GM18498 (cell line): ENCODE data around the gene SLCO1B1.
"Not testable (repeated sequence)": the region's sequence is repeated elsewhere in the genome, so short reads cannot be mapped to it uniquely, and the experiment has no call there.

Experiments used
- ATAC-seq: cut with Tn5 transposase; IDR thresholded peaks from one replicate; pipeline ENCODE4 v1.9.1; 2021; ENCODE audit warnings: mild to moderate bottlenecking, moderate library complexity; ENCODE audit not compliant: unreplicated experiment

The SLCO1B1 gene, protein sequence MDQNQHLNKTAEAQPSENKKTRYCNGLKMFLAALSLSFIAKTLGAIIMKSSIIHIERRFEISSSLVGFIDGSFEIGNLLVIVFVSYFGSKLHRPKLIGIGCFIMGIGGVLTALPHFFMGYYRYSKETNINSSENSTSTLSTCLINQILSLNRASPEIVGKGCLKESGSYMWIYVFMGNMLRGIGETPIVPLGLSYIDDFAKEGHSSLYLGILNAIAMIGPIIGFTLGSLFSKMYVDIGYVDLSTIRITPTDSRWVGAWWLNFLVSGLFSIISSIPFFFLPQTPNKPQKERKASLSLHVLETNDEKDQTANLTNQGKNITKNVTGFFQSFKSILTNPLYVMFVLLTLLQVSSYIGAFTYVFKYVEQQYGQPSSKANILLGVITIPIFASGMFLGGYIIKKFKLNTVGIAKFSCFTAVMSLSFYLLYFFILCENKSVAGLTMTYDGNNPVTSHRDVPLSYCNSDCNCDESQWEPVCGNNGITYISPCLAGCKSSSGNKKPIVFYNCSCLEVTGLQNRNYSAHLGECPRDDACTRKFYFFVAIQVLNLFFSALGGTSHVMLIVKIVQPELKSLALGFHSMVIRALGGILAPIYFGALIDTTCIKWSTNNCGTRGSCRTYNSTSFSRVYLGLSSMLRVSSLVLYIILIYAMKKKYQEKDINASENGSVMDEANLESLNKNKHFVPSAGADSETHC

DNA sequence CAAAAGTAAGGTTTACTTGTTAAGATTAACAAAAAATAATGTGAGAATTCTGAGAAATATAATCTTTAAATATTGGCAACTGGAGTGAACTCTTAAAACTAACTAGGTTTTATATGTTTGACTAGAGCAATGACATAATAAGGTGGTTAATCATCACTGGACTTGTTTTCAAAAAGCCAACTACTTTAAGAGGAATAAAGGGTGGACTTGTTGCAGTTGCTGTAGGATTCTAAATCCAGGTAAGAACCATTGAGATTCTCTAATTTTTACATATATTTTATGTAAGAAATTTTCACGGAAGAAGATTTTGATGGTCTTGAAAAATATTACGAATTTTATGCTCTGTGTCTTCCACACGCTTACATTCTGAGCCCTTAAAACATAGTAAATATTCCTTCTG, at the start of gene SLCO1B1:
Gene SLCO1B1 (plus strand): TSS at position 197 of the 400 bp plus-strand sequence. CDS start 10,381 bp downstream, outside the sequence.
- ATAC-seq: no peak

DNA sequence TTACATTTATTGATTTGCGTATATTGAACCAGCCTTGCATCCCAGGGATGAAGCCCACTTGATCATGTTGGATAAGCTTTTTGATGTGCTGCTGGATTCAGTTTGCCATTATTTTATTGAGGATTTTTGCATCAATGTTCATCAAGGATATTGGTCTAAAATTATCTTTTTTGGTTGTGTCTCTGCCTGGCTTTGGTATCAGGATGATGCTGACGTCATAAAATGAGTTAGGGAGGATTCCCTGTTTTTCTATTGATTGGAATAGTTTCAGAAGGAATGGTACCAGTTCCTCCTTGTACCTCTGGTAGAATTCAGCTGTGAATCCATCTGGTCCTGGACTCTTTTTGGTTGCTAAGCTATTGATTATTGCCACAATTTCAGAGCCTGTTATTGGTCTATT, 46.2 kb upstream of the SLCO1B1 start:
- ATAC-seq: not testable (repeated sequence)

DNA sequence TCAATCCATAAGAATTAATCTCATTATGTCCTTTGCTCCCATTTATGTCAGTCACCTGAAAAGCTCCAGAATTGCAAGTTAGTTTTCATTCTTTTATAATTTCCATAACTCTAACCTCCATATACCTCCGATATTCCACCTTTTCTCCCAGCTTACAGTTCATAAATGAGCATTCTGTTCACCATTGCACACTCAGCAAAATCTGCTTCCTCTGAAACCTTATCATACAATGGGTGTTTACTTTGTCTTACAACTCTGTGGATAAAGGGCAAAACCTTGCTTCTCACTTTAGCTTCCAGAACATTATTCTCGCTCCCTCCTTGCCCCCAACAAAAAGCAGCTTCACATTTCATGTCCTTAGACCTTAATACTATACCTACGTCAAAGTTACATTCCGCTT, 19.3 kb upstream of the SLCO1B1 start:
- no peak for ATAC-seq

DNA sequence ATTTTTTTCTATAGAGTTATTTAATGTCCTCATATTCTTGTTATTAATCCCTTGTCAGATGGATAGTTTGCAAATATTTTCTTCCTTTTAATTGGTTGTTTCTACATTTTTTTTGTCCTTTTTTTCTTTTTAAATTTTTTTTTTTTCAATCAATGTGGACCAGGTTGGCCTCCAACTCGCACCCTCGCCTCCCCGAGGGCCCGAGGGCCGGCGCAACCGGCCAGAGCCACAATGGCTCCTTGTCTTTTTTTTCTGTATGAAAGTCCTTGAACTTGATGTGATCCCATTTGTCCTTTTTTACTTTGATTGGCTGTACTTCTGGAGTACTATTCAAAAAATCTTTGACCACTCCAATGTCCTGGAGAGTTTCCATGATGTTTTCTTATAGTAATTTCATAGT, 17.7 kb upstream of the SLCO1B1 start:
- ATAC-seq: no peak

DNA sequence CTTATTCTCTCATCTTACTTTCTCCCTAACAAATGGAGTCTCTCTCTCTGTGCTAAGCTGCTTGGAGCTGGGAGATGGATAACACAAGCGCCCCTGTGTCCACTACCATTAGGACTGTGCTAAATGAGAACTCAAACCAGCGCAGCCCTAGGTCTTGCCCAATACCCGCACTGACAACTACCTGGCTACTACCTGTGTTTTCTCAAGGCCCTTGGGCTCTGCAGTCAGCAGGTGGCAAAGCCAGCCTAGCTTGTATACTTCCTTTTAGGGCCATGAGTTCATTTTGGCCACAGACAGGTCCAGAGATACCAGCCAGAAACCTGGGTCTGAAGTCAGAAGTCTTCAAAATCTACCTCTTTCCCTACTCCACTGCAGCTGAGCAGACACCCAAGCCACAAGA, 13.0 kb upstream of the SLCO1B1 start:
- no peak for ATAC-seq

DNA sequence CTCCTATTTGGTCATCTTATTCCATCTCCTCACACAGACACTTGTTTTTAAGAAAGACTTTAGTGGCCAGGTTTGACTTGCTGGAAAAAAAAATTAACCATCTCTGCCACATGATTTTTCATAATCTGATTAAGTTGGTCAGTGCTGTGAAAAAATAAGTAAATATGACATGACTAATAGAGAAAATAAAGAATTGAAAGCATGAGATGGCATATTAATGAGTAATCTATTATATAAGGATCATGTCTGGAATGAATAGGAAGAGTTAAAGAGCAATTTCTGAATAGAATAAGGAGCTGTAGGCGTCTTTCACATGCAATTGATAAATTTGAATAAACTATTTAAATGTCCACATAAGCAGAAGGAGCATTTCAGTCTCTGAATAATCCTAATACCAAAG, 12.2 kb upstream of the SLCO1B1 start:
- no peak for ATAC-seq

DNA sequence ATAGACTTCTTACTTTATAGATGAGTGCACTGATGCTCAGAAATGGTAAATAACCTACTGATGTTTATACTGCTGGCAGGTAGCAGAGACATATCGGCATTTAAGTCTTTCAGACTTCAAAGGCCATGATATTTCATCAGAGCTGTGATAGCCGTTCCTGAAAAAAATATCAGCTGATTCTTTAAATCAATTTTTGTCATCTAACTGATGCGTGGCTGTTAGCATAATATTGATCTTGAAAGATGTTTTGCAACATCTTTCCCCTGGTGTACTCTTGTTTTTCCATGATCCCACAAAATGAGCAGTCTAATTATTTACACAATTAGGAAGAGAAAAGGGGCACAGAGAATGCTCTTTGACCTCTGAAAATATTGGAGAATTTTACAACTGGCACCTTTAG, 1.6 kb upstream of the SLCO1B1 start:
- no peak for ATAC-seq

DNA sequence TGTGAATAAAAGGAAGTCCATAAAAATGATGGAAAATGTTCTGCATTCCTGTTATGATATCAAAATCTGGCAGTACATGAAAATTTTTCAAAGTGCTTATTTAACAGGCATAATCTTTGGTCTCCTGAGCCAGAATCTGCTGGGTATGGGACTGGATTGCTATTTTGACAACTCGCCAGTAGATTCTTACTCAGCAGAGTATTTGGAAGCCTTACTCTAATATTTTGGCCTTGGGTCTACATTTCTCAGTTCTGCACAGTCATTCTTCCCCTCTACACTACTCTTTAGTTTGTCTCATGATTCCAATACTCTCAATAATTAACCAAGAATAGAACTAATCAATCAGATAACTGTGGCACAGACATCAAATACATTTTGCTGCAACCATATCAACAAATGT, 1.1 kb upstream of the SLCO1B1 start:
- no peak for ATAC-seq

DNA sequence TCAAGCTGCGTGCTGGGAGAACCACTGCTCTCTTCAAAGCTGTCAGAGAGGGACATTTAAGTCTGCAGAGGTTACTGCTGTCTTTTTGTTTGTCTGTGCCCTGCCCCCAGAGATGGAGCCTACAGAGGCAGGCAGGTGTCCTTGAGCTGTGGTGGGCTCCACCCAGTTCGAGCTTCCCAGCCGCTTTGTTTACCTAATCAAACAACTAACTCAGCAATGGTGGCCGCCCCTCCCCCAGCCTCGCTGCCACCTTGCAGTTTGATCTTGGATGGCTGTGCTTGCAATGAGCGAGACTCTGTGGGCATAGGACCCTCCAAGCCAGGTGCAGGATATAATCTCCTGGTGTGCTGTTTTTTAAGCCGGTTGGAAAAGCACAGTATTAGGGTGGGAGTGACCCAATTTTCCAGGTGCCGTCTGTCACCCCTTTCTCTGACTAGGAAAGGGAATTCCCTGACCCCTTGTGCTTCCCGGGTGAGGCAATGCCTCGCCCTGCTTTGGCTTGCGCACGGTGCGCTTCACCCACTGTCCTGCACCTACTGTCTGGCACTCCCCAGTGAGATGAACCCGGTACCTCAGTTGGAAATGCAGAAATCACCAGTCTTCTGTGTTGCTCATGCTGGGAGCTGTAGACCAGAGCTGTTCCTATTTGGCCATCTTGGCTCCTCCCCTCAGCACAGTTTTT, 6.5 kb downstream of the SLCO1B1 start:
- ATAC-seq: not testable (repeated sequence)

DNA sequence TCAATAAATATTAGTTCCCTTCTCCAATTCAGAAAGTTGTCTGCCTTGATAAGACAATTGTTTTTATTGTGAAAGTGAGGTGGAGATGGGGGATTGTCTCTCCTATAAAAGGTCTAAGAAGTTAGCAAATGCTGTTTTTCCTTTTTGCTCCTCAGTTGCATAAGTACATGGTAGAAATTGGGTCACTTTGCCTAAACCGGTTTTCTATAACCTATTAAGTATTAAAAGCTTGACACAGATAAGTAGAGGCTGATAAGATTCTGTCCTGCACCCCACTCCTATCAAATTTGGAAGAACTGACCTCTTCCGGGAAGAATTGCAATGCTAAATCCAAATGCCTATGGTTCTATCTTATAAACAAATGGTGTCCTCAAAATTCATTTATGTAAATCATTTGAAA, 7.0 kb downstream of the SLCO1B1 start:
- no peak for ATAC-seq

DNA sequence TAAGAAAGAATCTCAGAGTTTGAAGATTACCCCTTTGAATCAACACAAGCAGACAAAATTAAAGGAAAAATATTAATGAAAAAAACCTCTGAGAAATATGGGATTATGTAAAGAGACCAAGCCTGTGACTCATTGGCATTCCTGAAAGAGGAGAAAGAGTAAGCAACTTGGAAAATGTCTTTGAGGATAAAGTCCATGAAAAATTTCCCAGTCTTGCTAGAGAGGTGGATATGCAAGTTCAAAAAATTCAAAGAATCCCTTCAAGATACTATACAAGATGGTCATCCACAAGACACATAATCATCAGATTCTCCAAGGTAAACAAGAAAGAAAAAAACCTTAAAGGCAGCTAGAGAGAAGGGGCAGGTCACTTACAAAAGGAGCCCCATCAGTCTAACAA, 13.3 kb downstream of the SLCO1B1 start:
- no peak for ATAC-seq

DNA sequence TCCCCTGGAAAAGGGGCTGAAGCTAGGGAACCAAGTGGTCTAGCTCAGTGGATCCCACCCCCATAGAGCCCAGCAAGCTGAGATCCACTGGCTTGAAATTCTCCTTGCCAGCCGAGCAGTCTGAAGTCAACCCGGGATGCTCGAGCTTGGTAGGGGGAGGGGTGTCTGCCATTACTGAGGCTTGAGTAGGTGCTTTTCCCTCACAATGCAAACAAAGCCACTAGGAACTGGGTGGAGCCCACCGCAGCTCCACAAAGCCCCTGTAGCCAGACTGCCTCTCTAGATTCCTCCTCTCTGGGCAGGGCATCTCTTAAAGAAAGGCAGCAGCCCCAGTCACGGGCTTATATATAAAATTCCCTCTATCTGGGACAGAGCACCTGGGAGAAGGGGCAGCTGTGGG, 18.9 kb downstream of the SLCO1B1 start:
- ATAC-seq: not testable (repeated sequence)

DNA sequence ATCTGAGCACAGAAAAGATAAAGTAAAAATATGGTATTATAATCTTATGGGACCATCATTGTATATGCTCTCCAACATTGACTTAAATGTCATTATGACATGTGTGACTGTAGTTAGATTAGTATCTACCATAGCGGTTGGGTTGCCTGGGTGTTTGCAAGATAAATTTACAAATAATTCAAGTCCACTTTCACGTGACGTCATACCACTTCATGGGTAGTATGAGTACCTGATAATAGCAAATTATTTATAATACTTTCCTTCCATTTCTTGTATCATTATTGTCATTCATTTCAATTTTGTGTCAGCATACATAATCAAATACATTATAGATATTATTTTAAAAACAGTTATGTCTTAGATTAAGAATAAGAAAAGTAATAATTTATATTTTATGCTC, 20.2 kb downstream of the SLCO1B1 start:
- ATAC-seq: no peak

DNA sequence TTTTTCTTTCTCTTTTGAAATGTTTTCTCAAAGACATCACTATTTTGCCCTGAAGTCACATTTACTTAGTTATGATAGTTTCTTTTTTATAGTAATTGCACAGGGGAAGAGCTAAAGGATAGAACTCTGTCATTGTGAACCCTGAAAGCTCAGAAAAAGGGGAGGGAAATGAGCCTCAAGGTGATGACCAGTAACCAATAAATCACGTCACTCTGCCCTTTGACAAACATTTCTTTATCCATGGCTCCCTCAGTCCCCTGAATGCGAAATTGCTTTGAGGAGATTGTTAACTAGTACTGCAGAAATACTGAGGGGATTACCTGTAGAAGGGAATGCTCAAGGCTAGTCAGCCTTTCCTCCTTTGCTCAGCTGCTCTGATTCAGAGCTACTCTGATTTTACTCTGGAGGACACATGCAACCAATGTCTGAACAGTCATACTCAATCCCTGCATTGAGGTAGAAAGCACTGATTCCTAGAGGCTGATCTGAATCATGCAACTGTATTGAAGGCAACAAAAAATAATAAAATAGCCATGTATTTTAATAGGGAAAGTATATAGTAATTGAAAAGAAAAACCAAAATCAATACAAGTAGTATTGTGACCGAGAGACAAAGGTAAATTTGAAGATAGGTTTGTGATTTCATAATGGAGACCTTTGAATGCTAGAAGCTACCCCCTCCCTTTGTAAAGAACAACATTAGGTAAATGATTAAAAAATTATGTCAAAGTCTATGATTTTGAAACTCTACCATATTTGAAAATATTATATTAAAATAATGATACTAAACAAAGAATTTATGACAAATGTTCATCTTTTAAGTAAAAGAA, 24.7 kb downstream of the SLCO1B1 start:
- no peak for ATAC-seq

DNA sequence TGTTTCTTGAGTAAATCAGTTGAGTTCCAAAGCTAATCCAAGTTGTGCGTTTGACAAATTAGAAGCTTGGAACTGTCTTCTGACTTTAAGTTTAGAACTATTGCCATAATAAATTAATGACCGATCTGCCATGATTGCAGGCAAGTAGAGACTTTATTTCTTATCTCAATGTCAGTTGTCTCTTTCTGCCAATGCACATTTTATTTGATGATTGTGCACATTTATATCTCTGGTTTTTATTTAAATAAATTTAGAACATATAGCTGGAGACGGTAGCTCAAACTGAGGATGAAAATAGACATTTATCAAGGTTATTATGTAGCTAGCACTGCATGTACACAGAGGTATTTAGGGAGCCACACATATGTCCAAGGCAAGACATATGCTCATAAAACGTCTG, 34.1 kb downstream of the SLCO1B1 start:
- no peak for ATAC-seq

DNA sequence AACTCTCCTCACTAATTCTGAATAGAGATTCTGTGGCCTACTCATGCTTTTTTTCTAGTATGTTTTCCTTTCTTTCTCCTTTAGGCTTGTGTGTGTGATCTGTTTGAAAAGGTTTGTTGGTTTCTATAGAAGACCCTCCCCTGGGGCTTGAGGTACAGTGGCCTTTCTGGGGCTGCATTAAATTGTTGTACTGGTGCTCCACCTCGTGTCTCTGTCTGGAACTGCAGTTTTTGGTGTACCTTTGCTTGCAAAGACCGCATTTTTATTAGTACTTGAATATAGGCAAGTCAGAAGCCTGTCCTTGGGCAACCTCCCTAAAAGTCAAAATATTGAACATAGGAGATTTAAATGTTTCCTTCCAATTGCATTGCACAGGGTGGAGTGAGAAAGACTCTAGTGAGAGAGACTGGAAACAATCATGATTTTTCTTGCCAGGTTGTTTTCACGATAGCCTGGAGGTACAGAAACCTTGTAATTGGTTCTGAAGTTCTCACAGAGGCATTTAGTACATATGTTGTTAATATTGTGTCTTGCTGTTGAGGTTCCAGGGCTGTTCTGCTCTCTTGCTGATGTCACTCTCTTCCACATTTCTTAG, 39.0 kb downstream of the SLCO1B1 start:
- ATAC-seq: no peak

DNA sequence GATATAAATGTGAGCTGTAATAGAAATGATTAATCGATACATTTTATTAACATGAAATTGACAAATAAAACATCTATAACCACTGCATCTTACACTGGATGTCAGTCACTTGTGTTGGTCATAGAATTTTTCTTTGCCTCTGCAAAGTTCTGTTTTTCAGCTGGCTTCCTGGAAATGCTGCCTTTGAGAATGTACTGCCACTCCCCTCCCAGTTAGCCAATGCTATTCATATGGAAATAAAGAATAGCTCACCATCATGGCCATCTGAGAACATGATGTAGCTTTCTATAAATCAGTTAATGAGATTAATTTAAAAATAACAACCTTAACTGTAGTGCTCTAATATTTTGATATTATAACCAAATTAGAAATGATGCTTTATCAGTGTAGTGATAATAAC, 41.1 kb downstream of the SLCO1B1 start:
- no peak for ATAC-seq

DNA sequence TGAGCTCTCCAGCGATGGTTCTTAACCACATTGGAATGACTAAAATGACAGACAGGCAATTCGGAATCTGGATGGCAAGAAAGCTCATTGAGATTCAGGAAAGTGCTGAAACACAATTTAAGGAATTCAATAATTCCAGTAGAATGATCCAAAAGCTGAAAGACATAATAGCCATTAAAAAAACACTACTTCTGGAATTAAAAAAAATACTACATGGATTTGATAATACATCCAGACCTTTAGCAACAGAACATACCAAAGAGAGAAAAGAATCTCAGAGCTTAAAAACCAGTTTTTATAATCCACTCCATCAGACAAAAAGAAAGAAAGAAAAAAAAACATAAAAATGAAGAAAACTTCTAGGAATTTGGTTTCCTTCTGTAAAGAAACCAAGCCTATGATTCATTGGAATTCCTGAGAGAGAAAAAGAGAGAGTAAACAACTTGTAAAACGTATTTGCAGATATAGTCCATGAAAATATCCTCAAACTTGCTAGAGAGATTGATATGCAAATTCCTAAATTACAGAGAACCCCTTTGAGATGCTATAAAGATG, 52.8 kb downstream of the SLCO1B1 start:
- no peak for ATAC-seq

DNA sequence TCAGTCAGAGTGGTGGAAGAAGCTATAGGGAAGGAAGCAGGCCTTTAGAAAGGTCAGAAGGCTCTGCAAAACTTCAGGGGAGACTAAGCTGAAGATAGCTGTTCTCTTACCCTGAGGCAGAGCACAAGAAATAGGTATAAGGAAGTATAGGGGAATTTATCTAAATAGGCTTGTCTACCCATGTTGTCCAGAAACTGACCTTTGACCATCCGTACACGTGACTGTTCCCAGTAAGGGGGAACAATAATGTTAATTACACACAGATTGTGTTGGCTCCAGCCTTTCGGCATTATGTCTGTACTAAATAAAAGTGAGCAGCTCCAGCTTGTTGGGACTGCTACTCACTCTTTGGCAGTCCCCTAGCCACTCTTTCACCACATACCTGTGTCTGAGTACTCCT, 59.0 kb downstream of the SLCO1B1 start:
- ATAC-seq: no peak

DNA sequence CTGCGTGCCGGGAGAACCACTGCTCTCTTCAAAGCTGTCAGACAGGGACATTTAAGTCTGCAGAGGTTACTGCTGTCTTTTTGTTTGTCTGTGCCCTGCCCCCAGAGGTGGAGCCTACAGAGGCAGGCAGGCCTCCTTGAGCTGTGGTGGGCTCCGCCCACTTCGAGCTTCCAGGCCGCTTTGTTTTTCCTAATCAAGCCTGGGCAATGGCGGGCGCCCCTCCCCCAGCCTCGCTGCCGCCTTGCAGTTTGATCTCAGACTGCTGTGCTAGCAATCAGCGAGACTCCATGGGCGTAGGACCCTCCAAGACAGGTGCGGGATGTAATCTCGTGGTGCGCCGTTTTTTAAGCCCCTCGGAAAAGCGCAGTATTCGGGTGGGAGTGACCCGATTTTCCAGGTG, 83.4 kb downstream of the SLCO1B1 start:
- not testable (repeated sequence) for ATAC-seq
